Measurements from ENCODE around the gene NLK.

GRCh38 chr17:28047806-28048205 lies 5.3 kb downstream of the NLK start:
- TF ChIP-seq L3MBTL2 (conservative IDR thresholded peaks at IDR 0.05) (no peak), SP1 (IDR thresholded peaks at IDR 0.05) (no peak), FOXA1 (IDR thresholded peaks at IDR 0.05) (no peak), PKNOX1 (IDR thresholded peaks at IDR 0.05) (no peak), BHLHE40 (IDR thresholded peaks at IDR 0.05; ENCODE audit: borderline replicate concordance) (no peak), NFRKB (IDR thresholded peaks at IDR 0.05) (no peak), SUZ12 (IDR thresholded peaks at IDR 0.05) (no peak), FOXK2 (IDR thresholded peaks at IDR 0.05) (no peak), FOXM1 (IDR thresholded peaks at IDR 0.05; ENCODE audit: borderline replicate concordance) (no peak), ELF4 (IDR thresholded peaks at IDR 0.05) (no peak), HDGF (IDR thresholded peaks at IDR 0.05; ENCODE audit: borderline replicate concordance) (no peak)

Measured in HEK293T (cell line).